Panc1 (cell line): Measurements from ENCODE around the gene SLIT3. TPM values are rescaled to one million over a fixed set of nuclear protein-coding genes. Genes with fewer than 3 reads are reported as not detected.

Experiments used
- ATAC-seq: fragments of 200-7000 bp; cut with Tn5 transposase; 2 replicates; pipeline ENCODE4 v1.9.1; 2020; ENCODE audit warnings: mild to moderate bottlenecking, moderate library complexity
- BruUV-seq: library from RNA; stranded (reverse); fragments of 400-500 nt; replicated peaks from 2 replicates; lab custom pipeline; 2021; lab: Mats Ljungman, UMichigan
- CTCF ChIA-PET: fragments of 300-600 bp; sonication (Branson Sonifier 250); formaldehyde crosslinking; loops from one replicate; lab custom pipeline; 2022; ENCODE audit warnings: antibody characterized with exemption; lab: Charles Lee
- POLR2A ChIA-PET: fragments of 300-600 bp; sonication (Branson Sonifier 250); formaldehyde crosslinking; loops from one replicate; lab custom pipeline; 2022; ENCODE audit warnings: antibody characterized with exemption; lab: Charles Lee
- DNase-seq: peaks from one replicate; pipeline ENCODE4 v3.0.0-alpha.2; 2010; ENCODE audit warnings: low read depth, low spot score
- H3K27ac ChIP-seq: 2 replicates; pipeline ENCODE4 v1.5.1; 2011; ENCODE audit warnings: mild to moderate bottlenecking, low read length, inconsistent platforms
- H3K27me3 ChIP-seq: fragments of 200-500 bp; sonication (Bioruptor generic); 2 replicates; pipeline ENCODE4 v1.6.0; 2014; ENCODE audit warnings: low read length, inconsistent platforms; ENCODE audit not compliant: control insufficient read depth, insufficient read depth
- H3K36me3 ChIP-seq: fragments of 200-500 bp; sonication (Bioruptor generic); 2 replicates; pipeline ENCODE4 v1.5.1; 2014; ENCODE audit warnings: inconsistent platforms, mild to moderate bottlenecking, low read length, moderate library complexity; ENCODE audit not compliant: control insufficient read depth, insufficient read depth
- H3K4me1 ChIP-seq: 2 replicates; pipeline ENCODE4 v1.5.1; 2011; ENCODE audit warnings: inconsistent platforms, mild to moderate bottlenecking, low read length, moderate library complexity; ENCODE audit not compliant: control insufficient read depth, insufficient read depth
- H3K4me3 ChIP-seq, 2 experiments: 2 replicates each; pipeline ENCODE4 v1.5.1; 2011 to 2012; ENCODE audit warnings: low read depth in 2 of 2, low read length in 2 of 2, mild to moderate bottlenecking in 2 of 2, inconsistent platforms in 1 of 2, moderate library complexity in 1 of 2
- H3K9me3 ChIP-seq: fragments of 200-500 bp; sonication (Bioruptor generic); 2 replicates; pipeline ENCODE4 v1.5.1; 2014; ENCODE audit warnings: low read depth, mild to moderate bottlenecking, inconsistent platforms, low read length, moderate library complexity; ENCODE audit not compliant: control insufficient read depth, insufficient read depth
- POLR2AphosphoS5 ChIP-seq: IDR thresholded peaks from 2 replicates; pipeline ENCODE4 v1.6.1; 2012; ENCODE audit warnings: mild to moderate bottlenecking, low read depth, low read length, moderate library complexity
- SIN3A ChIP-seq: IDR thresholded peaks from 2 replicates; pipeline ENCODE4 v1.6.1; 2012; ENCODE audit warnings: low read depth, mild to moderate bottlenecking, low read length, moderate library complexity, borderline replicate concordance; ENCODE audit not compliant: insufficient read depth
- TCF7L2 ChIP-seq: IDR thresholded peaks from 2 replicates; pipeline ENCODE4 v1.6.1; 2011; ENCODE audit warnings: mild to moderate bottlenecking, low read depth, low read length, inconsistent platforms
- in situ Hi-C: cut with HindIII; loops from 2 replicates; pipeline ENCODE4 v1.10.0; 2016; ENCODE audit warnings: low sequenced_read_pairs, low pct_unique_long_range_greater_than_20kb
- intact Hi-C: fragments of 100-400 bp; cut with micrococcal nuclease; formaldehyde crosslinking; loops from one replicate; pipeline ENCODE4 v1.10.0; 2022; ENCODE audit not compliant: unreplicated experiment
- total RNA-seq: library from RNA; stranded (reverse); gene quantifications from one replicate; pipeline ENCODE4 v1.2.1, GENCODE V29; 2021; ENCODE audit not compliant: unreplicated experiment
- TF ChIP-seq, protein P1 (sequence below), 2 experiments: IDR thresholded peaks; 2 replicates each; pipeline ENCODE4 v1.6.1; 2011 to 2012; ENCODE audit warnings: low read depth in 2 of 2, control low read depth in 1 of 2, low read length in 1 of 2, mild to moderate bottlenecking in 1 of 2, moderate library complexity in 1 of 2; ENCODE audit not compliant: insufficient read depth in 1 of 2
- TF ChIP-seq, protein P2 (sequence below): fragments of 450-650 bp; IDR thresholded peaks from 2 replicates; pipeline ENCODE4 v1.5.1; 2017; ENCODE audit warnings: mild to moderate bottlenecking

SLIT3 gene
- total RNA-seq, 1 experiment from 2014 or later, result 26.4 TPM

DNA sequence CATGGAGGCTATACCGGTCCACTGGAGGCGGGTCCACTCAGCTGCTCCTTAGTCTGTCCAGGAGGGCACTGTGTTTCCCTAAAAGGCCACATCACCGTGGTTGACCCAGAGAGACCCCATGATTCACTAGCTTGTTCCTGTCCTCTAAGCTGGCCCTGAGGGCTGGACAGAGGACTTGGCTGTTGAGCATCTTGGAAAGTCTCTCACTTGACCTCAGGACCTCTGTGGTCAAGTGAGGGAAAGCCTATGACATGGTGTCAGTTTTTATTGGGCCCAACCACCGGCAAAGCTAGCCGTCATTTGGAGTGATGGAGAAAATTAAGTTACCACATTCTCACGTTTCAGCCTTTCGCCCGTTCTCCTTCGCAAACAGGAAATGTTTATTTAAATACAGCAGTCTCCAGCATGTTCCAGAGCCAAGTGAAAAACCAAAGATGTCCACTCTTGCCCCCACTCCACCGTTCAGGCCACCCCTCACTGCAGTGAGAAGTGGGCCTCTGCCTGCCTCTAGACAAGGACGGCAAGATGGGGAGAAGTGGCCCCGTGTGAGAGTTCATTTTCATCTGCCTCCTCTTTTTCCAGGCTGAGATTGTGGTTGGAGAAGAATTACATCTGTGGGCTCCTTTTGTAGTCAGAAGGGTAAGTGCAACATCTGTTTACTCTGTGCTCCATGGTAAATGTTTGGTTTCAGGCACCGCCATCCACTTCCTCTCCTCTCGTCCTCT is 4.4 kb downstream of the SLIT3 start:
- TF ChIP-seq SIN3A (no peak), POLR2AphosphoS5 (no peak), TCF7L2 (no peak; the same call in 1 of the 2 replicates)
- TF ChIP-seq, protein P1, sequence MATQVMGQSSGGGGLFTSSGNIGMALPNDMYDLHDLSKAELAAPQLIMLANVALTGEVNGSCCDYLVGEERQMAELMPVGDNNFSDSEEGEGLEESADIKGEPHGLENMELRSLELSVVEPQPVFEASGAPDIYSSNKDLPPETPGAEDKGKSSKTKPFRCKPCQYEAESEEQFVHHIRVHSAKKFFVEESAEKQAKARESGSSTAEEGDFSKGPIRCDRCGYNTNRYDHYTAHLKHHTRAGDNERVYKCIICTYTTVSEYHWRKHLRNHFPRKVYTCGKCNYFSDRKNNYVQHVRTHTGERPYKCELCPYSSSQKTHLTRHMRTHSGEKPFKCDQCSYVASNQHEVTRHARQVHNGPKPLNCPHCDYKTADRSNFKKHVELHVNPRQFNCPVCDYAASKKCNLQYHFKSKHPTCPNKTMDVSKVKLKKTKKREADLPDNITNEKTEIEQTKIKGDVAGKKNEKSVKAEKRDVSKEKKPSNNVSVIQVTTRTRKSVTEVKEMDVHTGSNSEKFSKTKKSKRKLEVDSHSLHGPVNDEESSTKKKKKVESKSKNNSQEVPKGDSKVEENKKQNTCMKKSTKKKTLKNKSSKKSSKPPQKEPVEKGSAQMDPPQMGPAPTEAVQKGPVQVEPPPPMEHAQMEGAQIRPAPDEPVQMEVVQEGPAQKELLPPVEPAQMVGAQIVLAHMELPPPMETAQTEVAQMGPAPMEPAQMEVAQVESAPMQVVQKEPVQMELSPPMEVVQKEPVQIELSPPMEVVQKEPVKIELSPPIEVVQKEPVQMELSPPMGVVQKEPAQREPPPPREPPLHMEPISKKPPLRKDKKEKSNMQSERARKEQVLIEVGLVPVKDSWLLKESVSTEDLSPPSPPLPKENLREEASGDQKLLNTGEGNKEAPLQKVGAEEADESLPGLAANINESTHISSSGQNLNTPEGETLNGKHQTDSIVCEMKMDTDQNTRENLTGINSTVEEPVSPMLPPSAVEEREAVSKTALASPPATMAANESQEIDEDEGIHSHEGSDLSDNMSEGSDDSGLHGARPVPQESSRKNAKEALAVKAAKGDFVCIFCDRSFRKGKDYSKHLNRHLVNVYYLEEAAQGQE (IDR thresholded peaks at IDR 0.05; ENCODE audit: insufficient read depth in 1 of 2, low read depth in 2 of 2, low read length in 1 of 2), result no peak
- TF ChIP-seq, protein P2, sequence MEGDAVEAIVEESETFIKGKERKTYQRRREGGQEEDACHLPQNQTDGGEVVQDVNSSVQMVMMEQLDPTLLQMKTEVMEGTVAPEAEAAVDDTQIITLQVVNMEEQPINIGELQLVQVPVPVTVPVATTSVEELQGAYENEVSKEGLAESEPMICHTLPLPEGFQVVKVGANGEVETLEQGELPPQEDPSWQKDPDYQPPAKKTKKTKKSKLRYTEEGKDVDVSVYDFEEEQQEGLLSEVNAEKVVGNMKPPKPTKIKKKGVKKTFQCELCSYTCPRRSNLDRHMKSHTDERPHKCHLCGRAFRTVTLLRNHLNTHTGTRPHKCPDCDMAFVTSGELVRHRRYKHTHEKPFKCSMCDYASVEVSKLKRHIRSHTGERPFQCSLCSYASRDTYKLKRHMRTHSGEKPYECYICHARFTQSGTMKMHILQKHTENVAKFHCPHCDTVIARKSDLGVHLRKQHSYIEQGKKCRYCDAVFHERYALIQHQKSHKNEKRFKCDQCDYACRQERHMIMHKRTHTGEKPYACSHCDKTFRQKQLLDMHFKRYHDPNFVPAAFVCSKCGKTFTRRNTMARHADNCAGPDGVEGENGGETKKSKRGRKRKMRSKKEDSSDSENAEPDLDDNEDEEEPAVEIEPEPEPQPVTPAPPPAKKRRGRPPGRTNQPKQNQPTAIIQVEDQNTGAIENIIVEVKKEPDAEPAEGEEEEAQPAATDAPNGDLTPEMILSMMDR, result no peak
- BruUV-seq, result no TSS peak
- peak overlapping the region in 1 of 2 experiments; percentile 23; a peak in 2 of 4 replicates for H3K4me3 ChIP-seq
- H3K4me1 ChIP-seq, result peaks cover 18% of the 10 kb centered on the region
- H3K36me3 ChIP-seq, result no peaks in the 10 kb centered on the region
- H3K9me3 ChIP-seq, result no peaks in the 10 kb centered on the region
- peak overlapping the region; percentile 39 for H3K27ac ChIP-seq
- ATAC-seq, result 0 out of 2 replicates have a peak, but pooled peaks have one; percentile 17
- ChIA-PET POLR2A (no interaction called here), CTCF (no interaction called here)
- peak; percentile 45 for DNase-seq
- no peaks in the 10 kb centered on the region for H3K27me3 ChIP-seq
- in situ Hi-C loops, result no loop called here
- intact Hi-C loops, result no loop called here

DNA sequence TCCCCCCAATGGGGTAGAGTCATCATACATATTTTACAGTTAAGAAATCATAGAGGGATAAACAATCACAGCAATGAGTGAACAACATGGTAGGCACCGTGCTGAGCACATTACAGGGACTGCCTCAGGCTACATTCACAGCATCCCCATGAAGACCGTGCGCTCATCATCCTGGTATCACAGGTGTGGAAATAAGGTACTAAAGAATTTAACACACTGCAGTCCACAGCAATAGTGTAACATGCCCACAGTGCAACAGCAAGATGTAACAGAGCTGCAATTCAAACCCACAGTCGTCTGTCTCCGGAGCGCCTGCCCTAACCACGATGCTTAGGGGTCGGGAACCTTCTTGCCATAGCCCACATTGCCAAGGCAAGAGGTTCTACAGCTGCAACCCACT is 5.6 kb downstream of the SLIT3 start:
- Histone ChIP-seq H3K36me3 (no peaks in the 10 kb centered on the region), H3K4me1 (peaks cover 14% of the 10 kb centered on the region), H3K9me3 (no peaks in the 10 kb centered on the region), H3K27me3 (no peaks in the 10 kb centered on the region), H3K27ac (no peak overlapping the region), H3K4me3 (no peak overlapping the region)
- no peak for DNase-seq
- no TSS peak for BruUV-seq
- intact Hi-C loops (no loop called here), in situ Hi-C loops (no loop called here)
- POLR2A ChIA-PET, result no interaction called here
- CTCF ChIA-PET, result no interaction called here
- no peak for TF ChIP-seq TCF7L2
- no peak for ATAC-seq

DNA sequence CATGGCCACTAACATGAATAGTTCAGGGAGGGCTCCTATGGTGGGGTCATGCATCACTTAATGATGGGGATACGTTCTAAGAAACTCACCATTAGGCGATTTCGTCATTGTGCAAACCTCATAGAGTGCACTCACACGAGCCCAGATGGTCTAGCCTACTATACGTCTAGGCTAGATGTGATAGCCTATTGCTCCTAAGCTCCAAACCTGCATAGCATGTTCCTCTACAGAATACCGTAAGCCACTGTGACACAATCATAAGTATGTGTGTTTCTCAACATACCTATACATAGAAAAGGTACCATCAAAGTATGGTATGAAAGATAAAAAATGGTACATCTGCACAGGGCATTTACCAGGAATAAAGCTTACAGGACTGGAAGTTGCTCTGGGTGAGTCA is 6.3 kb downstream of the SLIT3 start:
- H3K27ac ChIP-seq, result no peak overlapping the region
- no peak for TF ChIP-seq TCF7L2
- TF ChIP-seq SIN3A, result no peak
- TF ChIP-seq, protein P1 (IDR thresholded peaks at IDR 0.05; ENCODE audit: insufficient read depth in 1 of 2, low read depth in 2 of 2, low read length in 1 of 2), result no peak
- TF ChIP-seq, protein P2, result no peak
- TF ChIP-seq POLR2AphosphoS5, result no peak
- H3K4me1 ChIP-seq, result peaks cover 14% of the 10 kb centered on the region
- ChIA-PET CTCF (no interaction called here), POLR2A (no interaction called here)
- intact Hi-C loops, result no loop called here
- H3K9me3 ChIP-seq, result no peaks in the 10 kb centered on the region
- no TSS peak for BruUV-seq
- no peak overlapping the region for H3K4me3 ChIP-seq
- no peak for DNase-seq
- ATAC-seq, result no peak
- H3K36me3 ChIP-seq, result no peaks in the 10 kb centered on the region
- no peaks in the 10 kb centered on the region for H3K27me3 ChIP-seq
- in situ Hi-C loops, result no loop called here
